Endodermal cell (in vitro differentiated cells): ENCODE data around the gene NAXD. TPM values are rescaled to one million over a fixed set of nuclear protein-coding genes. Genes with fewer than 3 reads are reported as not detected.
"Not testable (repeated sequence)": the region's sequence is repeated elsewhere in the genome, so short reads cannot be mapped to it uniquely, and the experiment has no call there.

ENCODE experiments used
- DNase-seq: peaks from one replicate; pipeline ENCODE4 v3.0.0-alpha.2; 2017
- H3K27ac ChIP-seq: 2 replicates; pipeline ENCODE4 v1.5.1; 2013; ENCODE audit warnings: mild to moderate bottlenecking, low read depth, low read length, moderate library complexity
- H3K27me3 ChIP-seq: 2 replicates; pipeline ENCODE4 v1.6.1; 2013; ENCODE audit warnings: mild to moderate bottlenecking, low read length, moderate library complexity; ENCODE audit not compliant: insufficient read depth, control insufficient read depth, poor library complexity, severe bottlenecking
- H3K36me3 ChIP-seq: 2 replicates; pipeline ENCODE4 v1.7.0; 2013; ENCODE audit warnings: mild to moderate bottlenecking, low read length, moderate library complexity; ENCODE audit not compliant: control insufficient read depth, insufficient read depth
- H3K4me1 ChIP-seq: one replicate; pipeline ENCODE4 v1.7.0; 2013; ENCODE audit warnings: low read length; ENCODE audit not compliant: control insufficient read depth, insufficient read depth
- H3K4me3 ChIP-seq: 2 replicates; pipeline ENCODE4 v1.5.1; 2013; ENCODE audit warnings: mild to moderate bottlenecking, low read length, moderate library complexity
- H3K9ac ChIP-seq: 2 replicates; pipeline ENCODE4 v1.6.1; 2013; ENCODE audit warnings: mild to moderate bottlenecking, low read length, moderate library complexity; ENCODE audit not compliant: poor library complexity, severe bottlenecking; ENCODE audit errors: extremely low read depth
- H3K9me3 ChIP-seq: 2 replicates; pipeline ENCODE4 v1.6.1; 2013; ENCODE audit warnings: mild to moderate bottlenecking, low read length, moderate library complexity; ENCODE audit not compliant: control insufficient read depth
- H3K27ac Mint-ChIP-seq: 2 replicates; pipeline ENCODE4 v1.8.0; 2020; ENCODE audit warnings: mixed read lengths
- H3K27me3 Mint-ChIP-seq: 2 replicates; pipeline ENCODE4 v1.8.0; 2021; ENCODE audit warnings: mild to moderate bottlenecking, mixed read lengths; ENCODE audit not compliant: insufficient read depth
- H3K36me3 Mint-ChIP-seq: 2 replicates; pipeline ENCODE4 v1.8.0; 2020; ENCODE audit warnings: low read depth, mixed read lengths
- H3K4me1 Mint-ChIP-seq: 2 replicates; pipeline ENCODE4 v1.8.0; 2020; ENCODE audit warnings: mixed read lengths
- H3K4me3 Mint-ChIP-seq: 2 replicates; pipeline ENCODE4 v1.8.0; 2020; ENCODE audit warnings: mild to moderate bottlenecking, moderate library complexity, mixed read lengths
- H3K9me3 Mint-ChIP-seq: 2 replicates; pipeline ENCODE4 v1.8.0; 2020; ENCODE audit warnings: mild to moderate bottlenecking, mixed read lengths
- CTCF ChIP-seq: fragments of 200-600 bp; sonication (generic); conservative IDR thresholded peaks from 2 replicates; pipeline ENCODE4 v1.5.0; 2021; ENCODE audit warnings: antibody characterized with exemption, mild to moderate bottlenecking
- WGBS, 2 experiments: methylation state at CpG; one replicate each; pipeline versions ENCODE4 v1.1.5 to v1.1.7; 2013; ENCODE audit warnings: missing lambda C conversion rate in 2 of 2, mixed read lengths in 1 of 2; ENCODE audit not compliant: insufficient coverage in 1 of 2, insufficient read length in 1 of 2; 5-methylcytosine and 5-hydroxymethylcytosine counted together
- total RNA-seq, 2 donors: library from RNA; stranded (reverse); fragmentation: NEBNext Ultra II Directional in 1 of 2; extraction: Animal tissue kit (Norgen Biotek cat#: 25700) in 1 of 2; gene quantifications; 2 replicates in 1 of 2; 3 replicates in 1 of 2; pipeline ENCODE4 v1.2.1, GENCODE V29; 2021

The NAXD gene
- total RNA-seq, 2 donors from 2014 or later = 31.3 to 33.4 TPM

- Histone ChIP-seq H3K4me1 (no peaks in the 10 kb centered on the region), H3K9ac (no peak overlapping the region), H3K27ac (no peak overlapping the region), H3K36me3 (peaks cover 78% of the 10 kb centered on the region), H3K4me3 (no peak overlapping the region), H3K9me3 (peaks cover 35% of the 10 kb centered on the region), H3K27me3 (no peaks in the 10 kb centered on the region)
- TF ChIP-seq CTCF = no peak
- Mint-ChIP-seq H3K27ac (no peak overlapping the region), H3K9me3 (peaks cover 40% of the 10 kb centered on the region), H3K36me3 (peaks cover 93% of the 10 kb centered on the region), H3K4me3 (no peak overlapping the region), H3K4me1 (no peaks in the 10 kb centered on the region), H3K27me3 (no peaks in the 10 kb centered on the region)
- DNase-seq = no peak
- WGBS, 2 experiments = 96 to 97% methylated on average over 8 of the region's 8 CpGs
Observed at GRCh38 chr13:110666255-110666533, 50.8 kb downstream of the NAXD start.

- Histone ChIP-seq H3K36me3 (peaks cover 50% of the 10 kb centered on the region), H3K9ac (no peak overlapping the region), H3K27me3 (no peaks in the 10 kb centered on the region), H3K27ac (no peak overlapping the region), H3K9me3 (peaks cover 18% of the 10 kb centered on the region), H3K4me3 (peak overlapping the region; percentile 49), H3K4me1 (no peaks in the 10 kb centered on the region)
- no peaks in the 10 kb centered on the region for H3K4me1 Mint-ChIP-seq
- WGBS, 2 experiments = 93 to 97% methylated on average over 6 to 9 of the region's 9 CpGs
- H3K27ac Mint-ChIP-seq = no peak overlapping the region
- TF ChIP-seq CTCF = no peak
- peaks cover 48% of the 10 kb centered on the region for H3K9me3 Mint-ChIP-seq
- H3K36me3 Mint-ChIP-seq = peaks cover 88% of the 10 kb centered on the region
- no peak overlapping the region for H3K4me3 Mint-ChIP-seq
- H3K27me3 Mint-ChIP-seq = no peaks in the 10 kb centered on the region
- DNase-seq = no peak
Observed at GRCh38 chr13:110669036-110669435, 53.7 kb downstream of the NAXD start.

- peaks cover 46% of the 10 kb centered on the region for H3K36me3 ChIP-seq
- 92 to 98% methylated on average over 9 to 11 of the region's 11 CpGs for WGBS, 2 experiments
- H3K4me3 Mint-ChIP-seq, H3K27me3 Mint-ChIP-seq, H3K27me3 ChIP-seq, H3K4me1 Mint-ChIP-seq, DNase-seq, H3K9ac ChIP-seq, H3K4me1 ChIP-seq, H3K27ac ChIP-seq, H3K27ac Mint-ChIP-seq, H3K4me3 ChIP-seq: not testable (repeated sequence)
- peaks cover 88% of the 10 kb centered on the region for H3K36me3 Mint-ChIP-seq
- peaks cover 18% of the 10 kb centered on the region for H3K9me3 ChIP-seq
- peaks cover 55% of the 10 kb centered on the region for H3K9me3 Mint-ChIP-seq
Observed at GRCh38 chr13:110669814-110670213, 54.5 kb downstream of the NAXD start.
